GM19193 (cell line): ENCODE measurements around the gene ACTR6.

Experiments used
- POLR2A ChIP-seq: IDR thresholded peaks from 4 replicates; pipeline ENCODE4 v1.6.1; 2011; ENCODE audit not compliant: insufficient read depth, insufficient read length; ENCODE audit errors: extremely low read depth

ACTR6 gene

GRCh38 chr12:100200463-100201181, at the start of gene ACTR6:
Gene ACTR6, plus strand, starts transcription at chr12:100200815. Its CDS starts 37 bp downstream, at chr12:100200852.
- peak; percentile 85 for TF ChIP-seq POLR2A

GRCh38 chr12:100151769-100152168, 48.8 kb upstream of the ACTR6 start:
- no peak for TF ChIP-seq POLR2A

- TF ChIP-seq POLR2A, result no peak
These were observed 47.5 kb upstream of the ACTR6 start for GRCh38 chr12:100153131-100153530.

GRCh38 chr12:100154474-100155247, 46.0 kb upstream of the ACTR6 start:
- no peak for TF ChIP-seq POLR2A

DNA sequence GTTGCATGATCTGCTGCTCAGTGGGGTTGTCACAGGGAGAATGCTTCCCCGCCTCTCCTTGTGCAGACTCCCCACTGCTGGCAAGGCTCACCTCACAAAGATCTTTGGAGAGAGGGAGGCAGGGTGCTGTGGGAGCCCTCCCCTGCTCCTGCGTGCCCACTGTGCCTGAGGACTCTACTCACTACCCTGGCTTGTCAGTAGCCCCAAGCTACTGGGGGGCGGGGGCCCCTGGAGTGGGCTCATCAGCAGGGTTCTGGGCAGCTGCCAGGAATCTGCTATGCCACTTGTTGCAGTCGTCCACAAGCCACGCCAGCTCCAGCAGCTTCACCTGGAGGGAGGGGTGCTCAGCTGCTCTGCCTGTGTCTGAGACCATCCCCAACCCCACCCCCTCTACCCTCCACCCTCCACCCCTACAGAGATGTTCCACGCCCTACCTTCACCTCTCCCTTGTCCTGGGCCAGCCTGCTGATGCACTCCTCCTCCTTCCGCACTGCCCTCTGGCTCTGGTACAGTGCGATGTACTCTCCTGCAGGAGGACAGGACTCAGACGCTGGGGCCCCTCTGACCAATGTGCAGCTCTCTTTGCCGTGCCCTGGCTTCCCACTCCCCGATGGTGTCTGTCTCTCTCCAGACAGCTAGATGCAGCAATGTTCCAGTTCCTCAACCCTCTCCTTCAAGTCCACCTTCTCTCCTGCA, 43.7 kb upstream of the ACTR6 start:
- TF ChIP-seq POLR2A, result no peak

DNA sequence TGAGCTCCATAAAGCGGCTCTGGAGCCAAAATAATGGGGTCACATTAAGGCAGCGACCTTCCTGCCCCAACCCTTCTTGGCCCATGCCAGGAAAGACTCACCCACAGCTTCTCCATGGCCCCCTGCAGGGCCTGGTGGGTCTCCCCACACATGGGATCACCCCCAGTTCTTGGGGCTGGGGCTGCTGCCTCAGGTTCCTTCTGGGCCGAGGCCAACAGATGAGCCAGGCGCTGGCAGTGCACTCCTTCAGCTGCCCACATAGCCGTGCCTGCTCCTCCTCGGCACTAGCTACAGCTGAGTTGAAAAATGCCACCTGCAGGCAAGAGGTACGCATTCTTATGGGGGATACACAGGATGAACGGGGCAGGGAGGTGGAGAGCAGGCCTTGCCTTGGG, 43.2 kb upstream of the ACTR6 start:
- TF ChIP-seq POLR2A, result no peak

GRCh38 chr12:100158535-100158934, 42.1 kb upstream of the ACTR6 start:
- no peak for TF ChIP-seq POLR2A

GRCh38 chr12:100159391-100160104, 41.1 kb upstream of the ACTR6 start:
- no peak for TF ChIP-seq POLR2A

DNA sequence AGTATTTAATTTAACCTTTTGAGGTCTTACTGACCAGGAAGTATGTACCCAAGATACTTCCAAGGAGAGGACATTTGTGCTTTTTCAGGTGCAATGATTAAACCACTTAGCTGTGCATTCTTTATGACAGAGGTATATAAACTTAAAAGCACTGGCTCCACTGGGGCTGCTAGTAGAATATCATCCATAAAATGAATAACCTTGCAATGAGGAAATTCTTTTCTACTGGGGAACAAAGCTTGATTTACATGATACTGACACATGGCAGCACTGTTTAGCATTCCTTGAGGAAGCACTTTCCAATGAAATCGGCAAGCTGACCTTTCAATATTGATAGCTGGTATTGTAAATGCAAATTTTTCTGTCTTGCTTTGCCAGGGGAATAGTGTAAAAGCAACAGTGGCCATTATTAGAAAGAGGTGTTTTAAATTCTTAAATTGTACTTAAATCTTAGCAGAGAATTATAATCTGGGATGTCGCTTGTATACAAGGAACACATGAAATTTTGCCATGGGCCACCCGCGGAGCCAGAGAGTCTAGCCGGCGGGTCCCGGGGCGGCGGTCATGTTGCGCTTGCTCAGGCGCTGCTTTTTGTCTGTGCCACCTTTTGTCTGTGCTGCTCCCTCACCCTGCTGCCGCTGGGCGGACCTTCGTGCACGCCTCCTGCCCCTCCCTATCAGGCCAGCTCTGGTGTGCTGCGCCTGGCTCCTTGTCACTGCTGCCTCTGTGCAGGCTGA, 37.0 kb upstream of the ACTR6 start:
- no peak for TF ChIP-seq POLR2A

- TF ChIP-seq POLR2A, result no peak
These were observed 36.4 kb upstream of the ACTR6 start for GRCh38 chr12:100164153-100164704.

DNA sequence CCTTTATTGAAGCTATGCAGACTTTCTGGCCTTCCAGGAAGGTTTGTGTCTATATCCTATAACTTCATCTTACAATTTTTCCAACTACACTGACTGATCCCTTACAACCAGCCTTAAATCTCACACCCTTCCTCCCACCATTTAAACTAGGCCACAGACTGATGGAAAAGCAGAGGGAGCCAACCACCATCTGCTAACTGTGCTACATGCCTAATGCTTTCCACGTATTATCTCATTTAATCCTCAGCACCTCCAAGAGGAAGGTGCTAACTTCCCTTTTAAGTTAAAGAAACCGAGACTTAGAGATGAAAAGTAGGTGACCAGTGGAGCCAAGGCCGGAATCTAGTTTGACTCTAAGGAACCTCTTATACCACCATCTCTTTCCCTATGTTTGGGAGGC, 35.3 kb upstream of the ACTR6 start:
- TF ChIP-seq POLR2A, result no peak

DNA sequence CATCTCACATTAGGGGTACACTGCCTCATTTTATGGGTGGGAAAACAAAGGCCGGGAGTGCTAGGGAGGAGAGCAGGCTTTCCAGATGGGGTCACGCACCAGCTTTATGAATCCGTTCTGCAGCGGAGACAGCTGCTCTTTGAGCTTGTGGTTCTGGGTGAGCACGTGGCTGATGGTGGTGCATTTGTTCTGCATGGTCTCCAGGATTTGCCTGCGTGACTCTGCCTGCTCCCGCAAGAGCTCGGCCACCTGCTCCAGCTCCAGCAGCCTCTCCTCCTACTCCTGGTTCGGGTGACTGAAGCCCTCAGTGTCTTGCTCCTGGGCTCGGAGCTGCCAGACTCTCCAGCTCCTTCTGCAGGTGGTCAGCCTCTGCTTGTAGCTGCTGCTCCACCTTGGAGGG, 34.4 kb upstream of the ACTR6 start:
- no peak for TF ChIP-seq POLR2A

GRCh38 chr12:100168562-100168961, 32.1 kb upstream of the ACTR6 start:
- TF ChIP-seq POLR2A, result no peak

DNA sequence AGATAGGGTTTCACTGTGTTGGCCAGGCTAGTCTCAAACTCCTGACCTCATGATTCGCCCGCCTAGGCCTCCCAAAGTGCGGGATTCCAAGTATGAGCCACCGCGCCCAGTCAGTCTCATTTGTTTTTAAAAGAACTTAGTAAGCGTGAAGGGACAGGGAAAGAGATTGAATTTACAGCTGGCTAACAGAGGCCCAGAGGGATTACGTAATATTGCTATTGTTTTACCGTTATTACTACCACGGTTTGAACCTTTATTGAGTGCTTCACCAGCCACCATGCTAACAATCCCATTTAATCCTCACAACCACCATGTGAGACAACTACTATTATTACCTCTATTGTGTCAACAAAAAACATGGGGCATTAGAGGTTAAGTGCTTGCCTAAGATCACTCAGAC, 31.3 kb upstream of the ACTR6 start:
- no peak for TF ChIP-seq POLR2A

- TF ChIP-seq POLR2A, result no peak
These were observed 30.2 kb upstream of the ACTR6 start for GRCh38 chr12:100170313-100170858.

- no peak for TF ChIP-seq POLR2A
These were observed 29.4 kb upstream of the ACTR6 start for GRCh38 chr12:100171248-100171647.
